Measurements from ENCODE around the gene CAPG.

- no peak for TF ChIP-seq GATA2 (IDR thresholded peaks at IDR 0.05; ENCODE audit: low read depth, low read length)
- no peak for TF ChIP-seq GATA3 (IDR thresholded peaks at IDR 0.05; ENCODE audit: low read depth, low read length)
Measured at GRCh38 chr2:85376291-85377065, 33.7 kb downstream of the CAPG start.
